NCI-H748 treated with DMSO at 0.1 percent for 48 hours (cell line): ENCODE data around the gene CLRN1.

Experiments used
- DNase-seq: peaks from one replicate; lab custom pipeline; 2025; lab: John Stamatoyannopoulos, UW

The CLRN1 gene

GRCh38 chr3:150920236-150920635, 52.3 kb downstream of the CLRN1 start:
- no peak for DNase-seq

DNA sequence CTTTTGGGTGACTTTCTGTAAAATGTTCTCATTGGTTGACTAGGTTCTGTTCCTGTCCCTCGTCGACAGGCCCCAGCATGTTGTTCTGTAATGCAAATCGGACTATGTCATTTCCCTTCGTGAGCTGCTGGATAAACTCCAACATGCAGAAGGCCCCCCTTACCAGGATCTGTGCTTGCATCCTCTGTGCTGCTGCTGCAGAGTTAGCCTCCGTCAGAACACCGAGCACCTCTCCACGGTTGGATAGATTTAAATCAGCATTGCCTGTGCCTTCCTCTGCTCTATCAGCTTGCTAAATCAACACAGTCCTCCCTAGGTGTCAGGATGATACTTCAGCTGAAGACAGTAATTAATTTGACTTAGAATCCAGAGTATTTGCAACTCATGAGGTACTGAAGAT, 54.6 kb downstream of the CLRN1 start:
- DNase-seq: no peak

GRCh38 chr3:150913133-150913922, 59.2 kb downstream of the CLRN1 start:
- no peak for DNase-seq

DNA sequence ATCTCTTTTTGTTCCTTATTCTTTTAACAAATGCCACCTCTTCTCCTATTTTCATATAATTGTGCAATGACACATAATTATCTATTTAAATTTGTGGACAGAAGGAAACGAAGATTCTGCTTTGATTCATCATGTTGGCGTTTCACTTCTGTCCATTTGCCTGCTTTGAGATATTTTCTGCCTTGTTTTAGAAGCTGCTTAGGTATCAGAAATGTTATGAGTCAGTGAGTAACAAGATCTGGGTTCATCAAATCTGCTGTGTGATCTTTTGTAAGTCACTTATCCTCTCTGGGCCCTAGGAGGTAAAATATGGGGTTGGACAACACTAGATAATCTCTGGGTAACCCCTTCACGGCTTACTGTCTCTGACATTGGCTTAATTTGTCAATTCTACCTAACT, 60.0 kb downstream of the CLRN1 start:
- DNase-seq: no peak

- no peak for DNase-seq
Observed at GRCh38 chr3:150911771-150912170, 60.8 kb downstream of the CLRN1 start.

DNA sequence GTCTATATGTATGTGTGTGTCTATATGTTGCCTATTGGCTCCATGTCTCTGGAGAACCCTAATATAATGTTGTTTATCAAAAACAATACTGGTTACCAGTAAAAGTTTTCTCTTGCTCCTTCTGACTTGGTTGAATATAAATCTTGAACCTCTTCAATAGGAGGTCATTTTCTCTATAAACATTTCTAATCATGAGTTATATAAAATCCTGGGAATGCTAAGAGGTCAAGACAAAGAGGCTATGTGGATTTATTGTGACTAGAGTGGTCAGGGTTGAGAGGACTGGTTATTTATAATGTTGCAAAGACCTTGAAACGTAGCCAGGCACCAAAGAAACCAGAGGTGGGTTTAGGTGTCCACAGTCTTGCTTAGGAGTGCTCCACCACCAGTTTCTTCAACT, 66.1 kb downstream of the CLRN1 start:
- no peak for DNase-seq

DNA sequence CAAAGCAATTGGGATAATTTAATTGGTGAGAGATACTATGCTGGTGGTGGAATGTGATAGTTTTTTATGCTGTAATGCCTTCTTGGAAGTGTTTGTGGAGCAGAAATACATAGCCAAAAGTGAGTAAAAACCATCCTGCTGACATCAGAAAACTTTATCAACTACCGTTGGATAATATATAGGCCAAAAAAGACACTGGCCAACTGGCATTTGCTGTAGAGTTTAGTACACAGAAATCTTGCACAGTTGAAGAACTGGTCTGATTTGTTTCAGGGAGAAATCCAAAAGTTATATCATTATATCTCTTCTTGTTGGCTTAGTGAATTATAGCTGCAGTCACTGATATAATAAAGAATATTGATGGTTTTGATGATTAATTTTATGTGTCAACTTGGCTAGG, 66.8 kb downstream of the CLRN1 start:
- DNase-seq: no peak

GRCh38 chr3:150905339-150905738, 67.2 kb downstream of the CLRN1 start, which contains the start of gene MINDY4B:
MINDY4B (minus strand) TSS chr3:150905439; CDS start chr3:150905439, 0 bp downstream.
- DNase-seq: no peak

GRCh38 chr3:150902988-150903387, 69.5 kb downstream of the CLRN1 start:
- no peak for DNase-seq

- no peak for DNase-seq
Observed at GRCh38 chr3:150901793-150902192, 70.7 kb downstream of the CLRN1 start.

GRCh38 chr3:150899141-150899540, 73.4 kb downstream of the CLRN1 start:
- no peak for DNase-seq

DNA sequence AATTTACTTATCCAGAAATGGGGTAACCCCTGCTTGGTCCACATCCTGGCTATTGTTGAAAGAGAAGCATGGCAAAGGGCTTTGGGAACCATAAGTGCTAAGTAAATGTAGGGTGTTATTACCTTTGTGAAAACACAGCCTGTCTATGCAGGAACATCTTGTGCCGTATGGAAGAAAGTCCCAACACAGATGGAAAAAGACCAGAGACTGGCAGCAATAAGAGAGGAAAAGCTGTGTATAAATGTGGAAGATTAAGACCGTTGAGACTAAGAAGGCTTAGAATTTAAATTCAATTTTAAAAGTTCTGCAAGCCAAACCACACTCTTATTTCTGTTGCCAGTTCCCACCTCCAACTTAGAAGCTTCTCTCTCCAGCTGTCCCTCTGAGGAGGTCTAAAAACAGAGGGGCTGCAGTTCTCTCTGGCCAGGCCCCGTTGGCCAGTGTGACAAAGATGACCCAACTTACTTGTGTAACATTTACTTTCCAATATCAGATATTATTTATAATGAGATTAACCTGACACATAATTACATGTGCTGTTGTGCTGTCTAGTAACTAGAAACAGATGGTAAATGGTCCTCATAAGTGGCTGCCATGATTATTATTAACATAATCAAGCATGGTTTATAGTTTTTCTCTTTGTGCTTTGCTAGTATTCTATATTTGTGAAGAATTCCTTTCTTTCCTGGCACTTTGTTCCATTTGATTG, 74.3 kb downstream of the CLRN1 start:
- no peak for DNase-seq

- DNase-seq: no peak
Observed at GRCh38 chr3:150897592-150897991, 74.9 kb downstream of the CLRN1 start.

- DNase-seq: no peak
Observed at GRCh38 chr3:150890831-150891230, 81.7 kb downstream of the CLRN1 start.

DNA sequence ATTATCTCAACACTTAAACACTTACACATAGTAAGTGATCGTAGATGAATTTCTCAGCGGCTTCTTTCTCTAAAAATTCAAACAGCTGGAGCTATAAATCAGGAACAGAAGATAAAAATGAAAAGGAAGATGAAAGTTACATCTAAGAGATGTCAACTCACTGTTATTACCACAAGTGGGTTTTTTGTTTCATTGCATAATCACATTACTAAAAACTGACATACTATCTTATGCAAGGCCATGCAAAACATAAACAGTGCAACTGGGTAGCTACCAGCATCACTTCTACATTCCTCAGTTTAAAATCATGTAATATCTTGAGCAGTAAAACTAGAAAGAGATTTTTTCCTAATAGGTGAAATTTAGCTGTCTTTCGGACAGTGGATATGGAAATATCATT, 82.2 kb downstream of the CLRN1 start:
- DNase-seq: no peak

GRCh38 chr3:150889106-150889505, 83.4 kb downstream of the CLRN1 start:
- no peak for DNase-seq

DNA sequence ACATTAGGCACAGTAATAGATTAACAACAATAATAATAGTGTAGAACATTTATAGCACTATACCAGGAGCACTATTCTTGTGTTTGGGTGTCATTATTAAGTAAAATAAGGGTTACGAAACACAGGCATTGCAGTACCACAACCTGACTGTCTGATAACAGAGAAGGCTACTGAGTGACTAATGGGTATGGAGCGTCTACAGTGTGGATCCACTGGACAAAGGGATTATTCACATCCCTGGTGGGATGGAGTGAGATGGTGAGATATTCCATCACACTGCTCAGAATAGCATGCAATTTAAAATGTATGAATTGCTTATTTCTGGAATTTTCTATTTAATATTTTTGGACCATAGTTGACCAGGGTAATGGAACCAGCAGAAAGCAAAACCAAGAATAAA, 85.5 kb downstream of the CLRN1 start:
- DNase-seq: no peak

- DNase-seq: no peak
Observed at GRCh38 chr3:150885535-150885934, 87.0 kb downstream of the CLRN1 start.

- DNase-seq: no peak
Observed at GRCh38 chr3:150878996-150879575, 93.4 kb downstream of the CLRN1 start.

- no peak for DNase-seq
Observed at GRCh38 chr3:150878290-150878689, 94.2 kb downstream of the CLRN1 start.

- DNase-seq: no peak
Observed at GRCh38 chr3:150877303-150877702, 95.2 kb downstream of the CLRN1 start.

DNA sequence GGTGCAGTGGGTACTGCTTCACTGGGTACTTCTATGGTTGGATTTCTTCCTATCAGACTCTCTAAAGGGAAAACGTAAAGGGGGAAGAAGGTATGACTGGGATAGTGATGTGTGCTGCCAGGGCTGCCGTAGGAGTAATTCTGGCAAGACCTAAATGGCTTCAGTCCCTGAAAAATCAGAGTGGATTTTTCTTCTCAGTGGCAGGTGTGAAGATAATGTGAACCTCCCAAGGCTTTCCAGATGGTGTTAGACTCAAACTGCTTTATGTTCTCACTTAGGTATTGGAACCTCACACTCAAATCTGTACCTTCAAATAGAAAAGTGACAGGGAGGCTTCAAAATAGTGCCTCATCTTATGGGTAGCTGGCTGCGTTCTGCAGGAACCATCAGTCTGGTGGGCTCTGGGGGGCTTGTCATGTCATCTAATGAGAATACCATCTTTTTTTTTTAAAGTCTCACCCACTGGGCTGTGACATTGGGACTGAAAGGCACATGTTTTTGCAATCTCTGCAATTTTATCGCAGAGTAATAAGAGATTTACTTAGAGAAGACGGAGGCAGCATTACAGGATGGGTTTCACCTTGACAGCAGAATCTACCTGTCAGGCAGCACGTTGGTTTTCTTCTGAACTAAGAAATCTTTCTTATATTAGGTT, 95.8 kb downstream of the CLRN1 start:
- no peak for DNase-seq
